Progenitor cell of endocrine pancreas (in vitro differentiated cells): ENCODE measurements around the gene ARL8A. TPM values are rescaled to one million over a fixed set of nuclear protein-coding genes. Genes with fewer than 3 reads are reported as not detected.

ENCODE experiments used
- DNase-seq: peaks from one replicate; pipeline ENCODE4 v3.0.0; 2021; ENCODE audit warnings: low spot score; ENCODE audit not compliant: unreplicated experiment
- H3K27ac Mint-ChIP-seq: 2 replicates; pipeline ENCODE4 v1.8.0; 2021; ENCODE audit warnings: mild to moderate bottlenecking, moderate library complexity, mixed read lengths
- H3K27me3 Mint-ChIP-seq: 2 replicates; pipeline ENCODE4 v1.8.0; 2021; ENCODE audit warnings: mixed read lengths
- H3K36me3 Mint-ChIP-seq: 2 replicates; pipeline ENCODE4 v1.8.0; 2022; ENCODE audit warnings: mixed read lengths; ENCODE audit not compliant: insufficient read depth
- H3K4me1 Mint-ChIP-seq: 2 replicates; pipeline ENCODE4 v1.8.0; 2021; ENCODE audit warnings: low read depth, mixed read lengths
- H3K4me3 Mint-ChIP-seq: 2 replicates; pipeline ENCODE4 v1.8.0; 2021; ENCODE audit warnings: low read depth, mild to moderate bottlenecking, moderate library complexity, mixed read lengths
- H3K9me3 Mint-ChIP-seq: 2 replicates; pipeline ENCODE4 v1.8.0; 2021; ENCODE audit warnings: low read depth, mixed read lengths
- total RNA-seq: library from RNA; stranded (reverse); gene quantifications from 2 replicates; pipeline ENCODE4 v1.2.1, GENCODE V29; 2021
- TF ChIP-seq, protein P1 (sequence below): fragments of 200-600 bp; sonication (generic); IDR thresholded peaks from one replicate; pipeline ENCODE4 v1.5.0; 2021; ENCODE audit warnings: antibody characterized with exemption, mild to moderate bottlenecking; ENCODE audit not compliant: unreplicated experiment

ARL8A gene
- total RNA-seq, 1 donor from 2014 or later, result 43.7 TPM

DNA sequence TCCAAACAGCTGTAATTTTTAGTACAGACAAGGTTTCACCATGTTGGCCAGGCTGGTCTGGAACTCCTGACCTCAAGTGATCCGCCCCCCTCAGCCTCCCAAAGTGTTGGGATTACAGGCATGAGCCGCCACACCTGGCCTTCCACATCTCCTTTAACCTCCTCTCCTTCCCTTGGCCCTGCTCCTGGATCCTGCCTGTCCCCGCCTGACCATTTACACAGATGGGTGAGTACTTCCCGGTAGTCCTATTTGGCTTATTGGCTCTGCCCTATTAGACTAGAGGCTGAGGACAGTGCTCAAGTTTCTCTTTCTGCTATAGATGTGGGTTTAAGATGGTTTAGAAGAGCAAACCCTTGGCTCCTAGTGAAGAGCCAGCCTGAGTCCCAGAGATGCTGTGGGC, 8.7 kb upstream of the ARL8A start:
- Mint-ChIP-seq H3K36me3 (no peaks in the 10 kb centered on the region), H3K4me3 (no peak overlapping the region), H3K27ac (no peak overlapping the region), H3K27me3 (peaks cover 20% of the 10 kb centered on the region), H3K4me1 (peaks cover 3% of the 10 kb centered on the region), H3K9me3 (no peaks in the 10 kb centered on the region)
- TF ChIP-seq, protein P1, sequence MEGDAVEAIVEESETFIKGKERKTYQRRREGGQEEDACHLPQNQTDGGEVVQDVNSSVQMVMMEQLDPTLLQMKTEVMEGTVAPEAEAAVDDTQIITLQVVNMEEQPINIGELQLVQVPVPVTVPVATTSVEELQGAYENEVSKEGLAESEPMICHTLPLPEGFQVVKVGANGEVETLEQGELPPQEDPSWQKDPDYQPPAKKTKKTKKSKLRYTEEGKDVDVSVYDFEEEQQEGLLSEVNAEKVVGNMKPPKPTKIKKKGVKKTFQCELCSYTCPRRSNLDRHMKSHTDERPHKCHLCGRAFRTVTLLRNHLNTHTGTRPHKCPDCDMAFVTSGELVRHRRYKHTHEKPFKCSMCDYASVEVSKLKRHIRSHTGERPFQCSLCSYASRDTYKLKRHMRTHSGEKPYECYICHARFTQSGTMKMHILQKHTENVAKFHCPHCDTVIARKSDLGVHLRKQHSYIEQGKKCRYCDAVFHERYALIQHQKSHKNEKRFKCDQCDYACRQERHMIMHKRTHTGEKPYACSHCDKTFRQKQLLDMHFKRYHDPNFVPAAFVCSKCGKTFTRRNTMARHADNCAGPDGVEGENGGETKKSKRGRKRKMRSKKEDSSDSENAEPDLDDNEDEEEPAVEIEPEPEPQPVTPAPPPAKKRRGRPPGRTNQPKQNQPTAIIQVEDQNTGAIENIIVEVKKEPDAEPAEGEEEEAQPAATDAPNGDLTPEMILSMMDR, result no peak
- DNase-seq, result no peak

DNA sequence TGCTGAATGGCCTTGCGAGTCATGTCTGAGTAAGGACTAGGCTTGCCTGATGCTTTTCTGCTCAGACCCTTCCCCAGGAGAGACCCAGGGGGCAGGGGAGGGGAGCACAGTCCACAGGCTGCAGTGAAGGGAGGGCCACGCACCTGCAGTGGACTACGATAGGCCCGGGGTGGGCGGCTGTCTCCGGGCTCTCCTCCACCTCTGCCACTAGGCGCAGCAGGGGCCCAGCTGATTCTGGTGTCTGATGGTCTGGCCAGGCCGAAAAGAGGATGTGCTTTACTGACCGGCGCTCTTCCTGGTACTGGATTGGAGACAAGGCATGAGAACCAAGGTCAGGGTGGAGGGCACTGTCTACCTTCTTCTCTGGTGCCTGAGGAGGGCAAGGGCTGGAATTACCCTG, 7.9 kb upstream of the ARL8A start:
- DNase-seq, result no peak

DNA sequence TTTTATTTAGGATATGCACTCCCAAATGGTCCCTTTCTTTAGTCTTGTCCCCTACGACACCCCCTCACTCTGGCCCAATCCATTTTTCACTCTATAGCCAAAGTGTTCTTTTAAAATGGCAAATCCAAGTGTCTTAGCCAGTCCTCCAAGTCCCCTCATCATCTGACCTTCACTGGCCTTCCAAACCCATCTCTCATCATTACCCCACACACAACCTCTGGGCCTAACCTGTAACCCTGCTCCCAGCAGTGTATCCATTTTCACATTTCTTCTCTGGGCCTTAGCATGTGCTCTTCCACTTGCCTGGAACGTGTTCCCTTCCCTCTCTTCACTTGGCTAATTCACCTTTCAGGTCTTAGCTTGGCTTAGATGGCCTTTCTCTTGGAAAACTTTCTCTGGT, 6.5 kb upstream of the ARL8A start:
- no peak for DNase-seq
- H3K4me3 Mint-ChIP-seq, result no peak overlapping the region
- no peak overlapping the region for H3K27ac Mint-ChIP-seq
- H3K9me3 Mint-ChIP-seq, result no peaks in the 10 kb centered on the region
- H3K4me1 Mint-ChIP-seq, result peaks cover 3% of the 10 kb centered on the region
- TF ChIP-seq, protein P1, result no peak
- H3K27me3 Mint-ChIP-seq, result peaks cover 24% of the 10 kb centered on the region
- no peaks in the 10 kb centered on the region for H3K36me3 Mint-ChIP-seq

More for the DNA sequence above, 7.9 kb upstream of the ARL8A start:
- peaks cover 24% of the 10 kb centered on the region for H3K27me3 Mint-ChIP-seq
- H3K27ac Mint-ChIP-seq, result no peak overlapping the region
- no peak overlapping the region for H3K4me3 Mint-ChIP-seq
- TF ChIP-seq, protein P1, result no peak
- peaks cover 3% of the 10 kb centered on the region for H3K4me1 Mint-ChIP-seq
- H3K36me3 Mint-ChIP-seq, result no peaks in the 10 kb centered on the region
- no peaks in the 10 kb centered on the region for H3K9me3 Mint-ChIP-seq

DNA sequence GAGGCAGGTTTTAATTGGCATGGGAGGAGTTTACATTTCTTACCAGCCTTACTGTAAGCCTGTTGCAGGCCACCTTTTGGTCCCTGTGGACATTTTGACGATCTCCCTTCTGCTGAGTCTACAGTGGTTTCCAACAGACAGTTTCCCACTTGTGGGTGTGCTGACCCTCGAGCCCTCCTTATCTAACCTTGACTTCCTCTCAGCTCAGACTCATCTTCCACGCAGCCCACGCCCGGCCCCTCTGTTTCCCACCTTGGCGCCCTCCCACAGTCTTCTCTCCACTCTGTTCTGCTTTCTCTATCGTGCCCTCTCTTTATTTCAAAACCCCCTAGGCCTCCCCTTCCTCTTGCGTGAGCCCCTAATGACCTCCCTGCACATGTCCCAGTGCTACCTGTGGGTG, 6.1 kb upstream of the ARL8A start:
- DNase-seq, result no peak
- Mint-ChIP-seq H3K9me3 (no peaks in the 10 kb centered on the region), H3K27me3 (peaks cover 24% of the 10 kb centered on the region), H3K27ac (peak overlapping the region; percentile 74), H3K36me3 (no peaks in the 10 kb centered on the region), H3K4me3 (no peak overlapping the region), H3K4me1 (peaks cover 3% of the 10 kb centered on the region)
- TF ChIP-seq, protein P1, result no peak

DNA sequence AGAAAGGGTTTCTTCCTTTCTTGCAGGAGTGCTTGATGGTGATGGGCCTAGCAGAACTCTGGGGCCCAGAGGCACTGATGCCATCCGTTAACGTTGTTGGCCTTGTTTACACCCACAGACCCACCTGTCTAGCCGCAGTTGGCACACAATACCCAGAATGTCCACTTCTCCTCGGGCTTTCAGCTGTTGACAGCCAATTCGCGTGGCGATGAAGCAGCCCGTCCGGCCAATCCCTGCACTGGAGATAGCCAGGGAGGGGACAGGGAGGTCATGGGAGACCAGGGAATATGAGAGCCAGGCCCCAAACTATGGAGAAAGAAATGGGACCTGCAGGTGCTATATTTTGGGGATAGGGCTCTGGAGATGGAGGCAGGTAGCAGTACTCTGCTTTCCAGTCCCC, 5.7 kb upstream of the ARL8A start:
- Mint-ChIP-seq H3K36me3 (no peaks in the 10 kb centered on the region), H3K4me3 (no peak overlapping the region), H3K27me3 (peaks cover 28% of the 10 kb centered on the region), H3K27ac (no peak overlapping the region), H3K9me3 (no peaks in the 10 kb centered on the region), H3K4me1 (peaks cover 3% of the 10 kb centered on the region)
- no peak for DNase-seq
- TF ChIP-seq, protein P1, result no peak
